PC-3 (cell line): ENCODE data around the gene RNF169. TPM values are rescaled to one million over a fixed set of nuclear protein-coding genes. Genes with fewer than 3 reads are reported as not detected.
"Not testable (repeated sequence)": the region's sequence is repeated elsewhere in the genome, so short reads cannot be mapped to it uniquely, and the experiment has no call there.

Experiments
- ATAC-seq: fragments of 200-7000 bp; cut with Tn5 transposase; 2 replicates; pipeline ENCODE4 v1.9.1; 2020; ENCODE audit warnings: mild to moderate bottlenecking, moderate library complexity
- BruUV-seq: library from RNA; stranded (reverse); fragments of 400-500 nt; replicated peaks from 2 replicates; lab custom pipeline; 2021; lab: Mats Ljungman, UMichigan
- CTCF ChIA-PET: fragments of 300-600 bp; sonication (Branson Sonifier 250); formaldehyde crosslinking; loops from one replicate; lab custom pipeline; 2022; ENCODE audit warnings: antibody characterized with exemption; lab: Charles Lee
- POLR2A ChIA-PET: fragments of 300-600 bp; sonication (Branson Sonifier 250); formaldehyde crosslinking; loops from one replicate; lab custom pipeline; 2022; ENCODE audit warnings: antibody characterized with exemption; ENCODE audit not compliant: unreplicated experiment; lab: Charles Lee
- DNase-seq: peaks from one replicate; pipeline ENCODE4 v3.0.0-alpha.2; 2015
- H2AFZ ChIP-seq: fragments of 300-600 bp; sonication (generic); 2 replicates; pipeline ENCODE4 v1.6.0; 2016; ENCODE audit warnings: antibody characterized with exemption, low read length
- H3F3A ChIP-seq: fragments of 300-600 bp; sonication (generic); one replicate; pipeline ENCODE4 v1.6.0; 2017; ENCODE audit warnings: antibody characterized with exemption, low read length, control low read depth, mild to moderate bottlenecking; ENCODE audit not compliant: unreplicated experiment
- H3K27ac ChIP-seq: fragments of 300-600 bp; sonication (generic); 2 replicates; pipeline ENCODE4 v1.5.1; 2016; ENCODE audit warnings: mild to moderate bottlenecking, low read length
- H3K27me3 ChIP-seq: fragments of 300-600 bp; sonication (generic); 2 replicates; pipeline ENCODE4 v1.6.1; 2016; ENCODE audit warnings: low read length, mixed read lengths
- H3K36me3 ChIP-seq: fragments of 300-600 bp; sonication (generic); 2 replicates; pipeline ENCODE4 v1.6.1; 2016; ENCODE audit warnings: low read depth, mixed run types, low read length, mixed read lengths
- H3K4me1 ChIP-seq: fragments of 300-600 bp; sonication (generic); 2 replicates; pipeline ENCODE4 v1.5.1; 2016; ENCODE audit warnings: low read length; ENCODE audit not compliant: insufficient read depth
- H3K4me2 ChIP-seq: fragments of 300-600 bp; sonication (generic); 2 replicates; pipeline ENCODE4 v1.6.0; 2016; ENCODE audit warnings: low read length
- H3K4me3 ChIP-seq: fragments of 300-600 bp; sonication (generic); 2 replicates; pipeline ENCODE4 v1.5.1; 2016; ENCODE audit warnings: mild to moderate bottlenecking, low read length, mixed read lengths
- H3K79me2 ChIP-seq: fragments of 300-600 bp; sonication (generic); 2 replicates; pipeline ENCODE4 v1.6.1; 2017; ENCODE audit warnings: low read length, mixed read lengths
- H3K9ac ChIP-seq: fragments of 300-600 bp; sonication (generic); 2 replicates; pipeline ENCODE4 v1.6.0; 2016; ENCODE audit warnings: mild to moderate bottlenecking, low read length
- H3K9me2 ChIP-seq: fragments of 300-600 bp; sonication (generic); replicated peaks from 2 replicates; pipeline ENCODE4 v1.6.1; 2016; ENCODE audit warnings: mixed run types, low read length, mixed read lengths
- H3K9me3 ChIP-seq: fragments of 300-600 bp; sonication (generic); 2 replicates; pipeline ENCODE4 v1.6.1; 2016; ENCODE audit warnings: low read length, mixed read lengths
- H4K20me1 ChIP-seq: fragments of 300-600 bp; sonication (generic); 2 replicates; pipeline ENCODE4 v1.6.1; 2016; ENCODE audit warnings: low read length, mixed read lengths
- EZH2 ChIP-seq: fragments of 300-600 bp; sonication (generic); IDR thresholded peaks from one replicate; pipeline ENCODE4 v1.6.1; 2017; ENCODE audit warnings: antibody characterized with exemption, mild to moderate bottlenecking, low read length; ENCODE audit not compliant: unreplicated experiment
- EZH2phosphoT487 ChIP-seq: fragments of 300-600 bp; sonication (generic); IDR thresholded peaks from 2 replicates; pipeline ENCODE4 v1.6.1; 2018; ENCODE audit warnings: mild to moderate bottlenecking, antibody characterized with exemption, low read length, borderline replicate concordance
- intact Hi-C: fragments of 100-400 bp; cut with micrococcal nuclease; formaldehyde crosslinking; loops from 2 replicates; pipeline ENCODE4 v1.9.0; 2023
- total RNA-seq: library from RNA; depleted of rRNA; stranded (reverse); fragments of >200 nt; gene quantifications from 2 replicates; pipeline ENCODE4 v1.2.3, GENCODE V29; 2014
- TF ChIP-seq, protein P1 (sequence below): fragments of 300-600 bp; sonication (generic); conservative IDR thresholded peaks from 2 replicates; pipeline ENCODE4 v1.5.1; 2017; ENCODE audit warnings: antibody characterized with exemption, low read depth, mild to moderate bottlenecking, low read length

RNF169 gene
- total RNA-seq, 1 experiment from 2014 or later = 20.4 TPM

- intact Hi-C loops = no loop called here
- no TSS peak for BruUV-seq
- Histone ChIP-seq H3K9me2 (no peaks in the 10 kb centered on the region), H3K36me3 (no peaks in the 10 kb centered on the region), H4K20me1 (peaks cover 11% of the 10 kb centered on the region), H3K4me3 (no peak overlapping the region), H3K4me2 (no peak overlapping the region), H3K79me2 (peaks cover 27% of the 10 kb centered on the region), H2AFZ (no peak overlapping the region), H3K9me3 (no peaks in the 10 kb centered on the region), H3F3A (no peaks in the 10 kb centered on the region), H3K4me1 (peaks cover 19% of the 10 kb centered on the region), H3K27me3 (no peaks in the 10 kb centered on the region), H3K9ac (no peak overlapping the region), H3K27ac (no peak overlapping the region)
- ChIA-PET CTCF (no interaction called here), POLR2A (no interaction called here)
- ATAC-seq = no peak
- TF ChIP-seq, protein P1, sequence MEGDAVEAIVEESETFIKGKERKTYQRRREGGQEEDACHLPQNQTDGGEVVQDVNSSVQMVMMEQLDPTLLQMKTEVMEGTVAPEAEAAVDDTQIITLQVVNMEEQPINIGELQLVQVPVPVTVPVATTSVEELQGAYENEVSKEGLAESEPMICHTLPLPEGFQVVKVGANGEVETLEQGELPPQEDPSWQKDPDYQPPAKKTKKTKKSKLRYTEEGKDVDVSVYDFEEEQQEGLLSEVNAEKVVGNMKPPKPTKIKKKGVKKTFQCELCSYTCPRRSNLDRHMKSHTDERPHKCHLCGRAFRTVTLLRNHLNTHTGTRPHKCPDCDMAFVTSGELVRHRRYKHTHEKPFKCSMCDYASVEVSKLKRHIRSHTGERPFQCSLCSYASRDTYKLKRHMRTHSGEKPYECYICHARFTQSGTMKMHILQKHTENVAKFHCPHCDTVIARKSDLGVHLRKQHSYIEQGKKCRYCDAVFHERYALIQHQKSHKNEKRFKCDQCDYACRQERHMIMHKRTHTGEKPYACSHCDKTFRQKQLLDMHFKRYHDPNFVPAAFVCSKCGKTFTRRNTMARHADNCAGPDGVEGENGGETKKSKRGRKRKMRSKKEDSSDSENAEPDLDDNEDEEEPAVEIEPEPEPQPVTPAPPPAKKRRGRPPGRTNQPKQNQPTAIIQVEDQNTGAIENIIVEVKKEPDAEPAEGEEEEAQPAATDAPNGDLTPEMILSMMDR = no peak
- no peak for TF ChIP-seq EZH2
- DNase-seq = no peak
These were observed 1.8 kb upstream of the RNF169 start for GRCh38 chr11:74746868-74747267.

GRCh38 chr11:74749127-74749964, 697 bp downstream of the RNF169 start:
- TF ChIP-seq EZH2phosphoT487 (no peak), EZH2 (no peak)
- TF ChIP-seq, protein P1 = no peak
- no peaks in the 10 kb centered on the region for H3K9me2 ChIP-seq
- H3K36me3 ChIP-seq = no peaks in the 10 kb centered on the region
- CTCF ChIA-PET = interaction anchor here (1.0 kb wide), 2 partner anchors 10 to 47 kb away, joined by 3 to 4 read pairs; no protein-coding TSS in a partner anchor
- peaks cover 52% of the 10 kb centered on the region for H3K79me2 ChIP-seq
- H4K20me1 ChIP-seq = peaks cover 23% of the 10 kb centered on the region
- H3K27me3 ChIP-seq = no peaks in the 10 kb centered on the region
- peak; percentile 70 for ATAC-seq
- H3K9ac ChIP-seq = peak overlapping the region; percentile 87
- POLR2A ChIA-PET = interaction anchor here (0.7 kb wide), 1 partner anchor 119 kb away, joined by 3 read pairs; no protein-coding TSS in a partner anchor
- H3K27ac ChIP-seq = peak overlapping the region; percentile 55
- H3K4me3 ChIP-seq = peak overlapping the region; percentile 90
- peak; percentile 53 for DNase-seq
- H3K9me3 ChIP-seq = no peaks in the 10 kb centered on the region
- peak overlapping the region; percentile 77 for H2AFZ ChIP-seq
- H3F3A ChIP-seq = peaks cover 3% of the 10 kb centered on the region
- peaks cover 33% of the 10 kb centered on the region for H3K4me1 ChIP-seq
- H3K4me2 ChIP-seq = peak overlapping the region; percentile 95
- intact Hi-C loops = no loop called here
- no TSS peak for BruUV-seq

DNA sequence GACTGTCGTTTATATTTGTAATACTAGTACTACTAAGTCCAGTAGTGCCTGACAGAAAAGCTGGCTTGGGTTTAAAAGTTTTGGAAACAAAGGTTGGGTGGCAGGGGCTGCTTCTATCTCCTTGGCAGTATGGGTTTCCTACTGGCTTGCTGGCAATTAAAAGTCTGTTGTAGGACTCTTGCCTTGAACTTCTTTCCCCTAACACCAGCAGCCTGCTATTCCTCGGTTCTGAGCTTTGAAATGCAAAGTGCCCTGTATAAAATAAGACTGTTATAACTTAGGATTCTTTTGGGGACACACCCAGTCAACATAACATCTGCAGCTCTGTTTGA, 1.3 kb downstream of the RNF169 start:
- no peaks in the 10 kb centered on the region for H3K9me3 ChIP-seq
- no peak overlapping the region for H2AFZ ChIP-seq
- POLR2A ChIA-PET = interaction anchor here (0.7 kb wide), 1 partner anchor 118 kb away, joined by 3 read pairs; no protein-coding TSS in a partner anchor
- no peaks in the 10 kb centered on the region for H3K9me2 ChIP-seq
- no peak overlapping the region for H3K27ac ChIP-seq
- ATAC-seq (no peak), DNase-seq (peak; percentile 14)
- intact Hi-C loops = loop anchor here (10.0 kb wide), 1 partner anchor 175 kb away; no protein-coding TSS in a partner anchor
- H3K36me3 ChIP-seq = no peaks in the 10 kb centered on the region
- CTCF ChIA-PET = interaction anchor here (1.0 kb wide), 2 partner anchors 10 to 47 kb away, joined by 3 to 4 read pairs; no protein-coding TSS in a partner anchor
- TSS peak; percentile 81 for BruUV-seq
- peaks cover 4% of the 10 kb centered on the region for H3F3A ChIP-seq
- peaks cover 24% of the 10 kb centered on the region for H4K20me1 ChIP-seq
- H3K4me3 ChIP-seq = peak overlapping the region; percentile 90
- H3K9ac ChIP-seq = peak overlapping the region; percentile 87
- H3K79me2 ChIP-seq = peaks cover 55% of the 10 kb centered on the region
- H3K4me2 ChIP-seq = peak overlapping the region; percentile 95
- H3K27me3 ChIP-seq = no peaks in the 10 kb centered on the region
- H3K4me1 ChIP-seq = peaks cover 36% of the 10 kb centered on the region
- TF ChIP-seq, protein P1 = no peak
- TF ChIP-seq EZH2phosphoT487 (no peak), EZH2 (no peak)

DNA sequence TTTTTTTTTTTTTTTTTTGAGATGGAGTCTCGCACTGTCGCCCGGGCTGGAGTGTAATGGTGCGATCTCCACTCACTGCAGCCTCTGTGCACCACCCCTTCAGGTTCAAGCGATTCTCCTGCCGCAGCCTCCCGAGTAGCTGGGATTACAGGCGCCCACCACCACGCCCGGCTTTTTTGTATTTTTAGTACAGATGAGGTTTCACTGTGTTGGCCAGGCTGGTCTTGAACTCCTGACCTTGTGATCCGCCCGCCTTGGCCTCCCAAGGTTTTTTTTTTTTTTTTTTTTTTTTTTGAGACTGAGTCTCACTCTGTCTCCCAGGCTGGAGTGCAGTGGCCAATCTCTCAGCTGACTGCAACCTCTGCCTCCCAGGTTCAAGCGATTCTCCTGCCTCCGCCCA, 1.9 kb downstream of the RNF169 start:
- Histone ChIP-seq H4K20me1 (peaks cover 30% of the 10 kb centered on the region), H3K4me3 (peak overlapping the region; percentile 90; the same call in 1 of the 2 replicates), H3K4me1 (peaks cover 43% of the 10 kb centered on the region), H3K79me2 (peaks cover 61% of the 10 kb centered on the region), H3K4me2 (peak overlapping the region; percentile 95)
- POLR2A ChIA-PET, H3K9me3 ChIP-seq, H3K9me2 ChIP-seq, H3K27me3 ChIP-seq, H3K9ac ChIP-seq, H3K27ac ChIP-seq, H2AFZ ChIP-seq, H3K36me3 ChIP-seq, H3F3A ChIP-seq, ATAC-seq, BruUV-seq, DNase-seq: not testable (repeated sequence)
- intact Hi-C loops = loop anchor here (10.0 kb wide), 1 partner anchor 174 kb away; no protein-coding TSS in a partner anchor
- CTCF ChIA-PET = interaction anchor here (1.0 kb wide), 1 partner anchor 11 kb away, joined by 3 read pairs; no protein-coding TSS in a partner anchor
